Suprapubic skin (tissue), 4 donors: Measurements from ENCODE around the gene CRHBP. TPM values are rescaled to one million over a fixed set of nuclear protein-coding genes. Genes with fewer than 3 reads are reported as not detected.

Source experiments
- DNase-seq, 2 donors: peaks; one replicate each; pipeline ENCODE4 v3.0.0-alpha.2; 2019; ENCODE audit warnings: low spot score in 2 of 2
- H3K27ac ChIP-seq: fragments of 200-600 bp; sonication (generic); one replicate; pipeline ENCODE4 v1.5.1; 2019
- H3K27me3 ChIP-seq: fragments of 200-600 bp; sonication (generic); one replicate; pipeline ENCODE4 v1.5.1; 2019
- H3K36me3 ChIP-seq: fragments of 200-600 bp; sonication (generic); one replicate; pipeline ENCODE4 v1.5.1; 2019
- H3K4me1 ChIP-seq: fragments of 200-600 bp; sonication (generic); one replicate; pipeline ENCODE4 v1.5.1; 2019
- H3K4me3 ChIP-seq: fragments of 200-600 bp; sonication (generic); one replicate; pipeline ENCODE4 v1.5.1; 2019; ENCODE audit warnings: mild to moderate bottlenecking
- H3K9me3 ChIP-seq: fragments of 200-600 bp; sonication (generic); one replicate; pipeline ENCODE4 v1.5.1; 2019
- CTCF ChIP-seq, 2 donors: fragments of 200-600 bp in 1 of 2; fragments of 450-650 bp in 1 of 2; sonication (generic) in 1 of 2; IDR thresholded peaks; one replicate each; pipeline ENCODE4 v1.5.1; 2016 to 2019; ENCODE audit warnings: antibody characterized with exemption in 2 of 2, mild to moderate bottlenecking in 1 of 2, moderate library complexity in 1 of 2
- EP300 ChIP-seq: sonication (generic); formaldehyde crosslinking; IDR thresholded peaks from one replicate; pipeline ENCODE4 v1.6.1; 2017; ENCODE audit warnings: antibody characterized with exemption
- POLR2A ChIP-seq, 2 donors: fragments of 450-650 bp; IDR thresholded peaks; one replicate each; pipeline ENCODE4 v1.6.1; 2017; ENCODE audit warnings: antibody characterized with exemption in 2 of 2, mild to moderate bottlenecking in 2 of 2, moderate library complexity in 2 of 2
- POLR2AphosphoS5 ChIP-seq, 3 donors: sonication (generic); formaldehyde crosslinking; IDR thresholded peaks; one replicate each; pipeline ENCODE4 v1.6.1; 2017; ENCODE audit warnings: antibody characterized with exemption in 3 of 3
- WGBS: methylation state at CpG from one replicate; pipeline ENCODE4 v1.1.5; 2018; 5-methylcytosine and 5-hydroxymethylcytosine counted together
- total RNA-seq, 4 donors: library from RNA; depleted of rRNA; stranded (reverse); fragments of >200 nt; gene quantifications; one replicate each; pipeline ENCODE4 v1.1.0, GENCODE V29; 2016

CRHBP gene
- total RNA-seq, 4 donors from 2014 or later, result 0.73 to 1.0 TPM; not detected in 2

- no peak overlapping the region for H3K4me3 ChIP-seq
- H3K27ac ChIP-seq, result no peak overlapping the region
- WGBS, result 77% methylated on average over 5 of the region's 5 CpGs
- no peaks in the 10 kb centered on the region for H3K36me3 ChIP-seq
- no peak for TF ChIP-seq POLR2A (IDR thresholded peaks at IDR 0.05)
- DNase-seq, result no peak
- peaks cover 8% of the 10 kb centered on the region for H3K27me3 ChIP-seq
- no peaks in the 10 kb centered on the region for H3K9me3 ChIP-seq
- no peaks in the 10 kb centered on the region for H3K4me1 ChIP-seq
These were observed 57.4 kb downstream of the CRHBP start for GRCh38 chr5:77010243-77010642.

GRCh38 chr5:77011498-77011897, 58.7 kb downstream of the CRHBP start:
- H3K4me1 ChIP-seq, result no peaks in the 10 kb centered on the region

GRCh38 chr5:77012601-77013000, 59.8 kb downstream of the CRHBP start:
- Histone ChIP-seq H3K36me3 (no peaks in the 10 kb centered on the region), H3K27ac (no peak overlapping the region), H3K4me1 (no peaks in the 10 kb centered on the region), H3K27me3 (peaks cover 3% of the 10 kb centered on the region), H3K4me3 (no peak overlapping the region), H3K9me3 (no peaks in the 10 kb centered on the region)
- no peak for DNase-seq
- WGBS, result 87% methylated on average over 2 of the region's 2 CpGs
- TF ChIP-seq POLR2AphosphoS5 (IDR thresholded peaks at IDR 0.05) (no peak), EP300 (no peak), CTCF (IDR thresholded peaks at IDR 0.05) (no peak), POLR2A (IDR thresholded peaks at IDR 0.05) (no peak)

More at GRCh38 chr5:77011498-77011897, 58.7 kb downstream of the CRHBP start:
- Histone ChIP-seq H3K4me3 (no peak overlapping the region), H3K27ac (no peak overlapping the region), H3K36me3 (no peaks in the 10 kb centered on the region), H3K9me3 (no peaks in the 10 kb centered on the region), H3K27me3 (peaks cover 8% of the 10 kb centered on the region)
- TF ChIP-seq POLR2AphosphoS5 (IDR thresholded peaks at IDR 0.05) (no peak), CTCF (IDR thresholded peaks at IDR 0.05) (no peak)
- DNase-seq, result no peak
- WGBS, result 75% methylated on average over 5 of the region's 5 CpGs

GRCh38 chr5:77015938-77016569, 63.2 kb downstream of the CRHBP start:
- no peaks in the 10 kb centered on the region for H3K9me3 ChIP-seq
- no peaks in the 10 kb centered on the region for H3K4me1 ChIP-seq
- 38% methylated on average over 3 of the region's 3 CpGs for WGBS
- H3K36me3 ChIP-seq, result no peaks in the 10 kb centered on the region
- H3K4me3 ChIP-seq, result no peak overlapping the region
- DNase-seq, result no peak
- peaks cover 16% of the 10 kb centered on the region for H3K27me3 ChIP-seq
- H3K27ac ChIP-seq, result no peak overlapping the region
- no peak for TF ChIP-seq EP300
- TF ChIP-seq POLR2AphosphoS5 (IDR thresholded peaks at IDR 0.05), result no peak
- no peak for TF ChIP-seq POLR2A (IDR thresholded peaks at IDR 0.05)
- no peak for TF ChIP-seq CTCF (IDR thresholded peaks at IDR 0.05)

- H3K27me3 ChIP-seq, result peaks cover 20% of the 10 kb centered on the region
- WGBS, result 90% methylated on average over 1 of the region's 1 CpG
These were observed 64.1 kb downstream of the CRHBP start for GRCh38 chr5:77016962-77017361.

More at GRCh38 chr5:77016962-77017361, 64.1 kb downstream of the CRHBP start:
- no peaks in the 10 kb centered on the region for H3K36me3 ChIP-seq
- H3K4me3 ChIP-seq, result no peak overlapping the region
- TF ChIP-seq POLR2AphosphoS5 (IDR thresholded peaks at IDR 0.05), result no peak
- no peak for TF ChIP-seq EP300
- TF ChIP-seq CTCF (IDR thresholded peaks at IDR 0.05), result no peak
- no peak for TF ChIP-seq POLR2A (IDR thresholded peaks at IDR 0.05)
- H3K9me3 ChIP-seq, result no peaks in the 10 kb centered on the region
- no peaks in the 10 kb centered on the region for H3K4me1 ChIP-seq
- H3K27ac ChIP-seq, result no peak overlapping the region
- DNase-seq, result no peak
